DND-41 (cell line): Measurements from ENCODE around the gene PLEKHG5.

Experiments used
- CTCF ChIP-seq: IDR thresholded peaks from 2 replicates; pipeline ENCODE4 v1.5.1; 2012; ENCODE audit warnings: borderline replicate concordance, low read length, moderate library complexity, mild to moderate bottlenecking; ENCODE audit not compliant: poor library complexity, severe bottlenecking; ENCODE audit errors: extremely low read depth
- EZH2 ChIP-seq: IDR thresholded peaks from 3 replicates; pipeline ENCODE4 v1.6.1; 2012; ENCODE audit warnings: borderline replicate concordance, low read depth, mild to moderate bottlenecking, moderate library complexity, low read length, inconsistent platforms; ENCODE audit not compliant: severe bottlenecking

GRCh38 chr1:6500544-6501278, 9.2 kb upstream of the PLEKHG5 start:
- no peak for TF ChIP-seq CTCF
- TF ChIP-seq EZH2 = no peak
